HG03378 (cell line): ENCODE measurements around the gene MED12L.

ENCODE experiments used
- ATAC-seq: cut with Tn5 transposase; IDR thresholded peaks from one replicate; pipeline ENCODE4 v1.9.1; 2021; ENCODE audit warnings: mild to moderate bottlenecking, moderate library complexity; ENCODE audit not compliant: unreplicated experiment

Gene MED12L

GRCh38 chr3:151283907-151284461 is 198.5 kb downstream of the MED12L start:
- no peak for ATAC-seq

- no peak for ATAC-seq
Measured at GRCh38 chr3:151285940-151286339, 200.5 kb downstream of the MED12L start.

GRCh38 chr3:151289445-151289844 is 204.0 kb downstream of the MED12L start:
- no peak for ATAC-seq

- ATAC-seq = no peak
Measured at GRCh38 chr3:151290673-151291072, 205.2 kb downstream of the MED12L start.

- ATAC-seq = no peak
Measured at GRCh38 chr3:151293127-151293526, 207.7 kb downstream of the MED12L start.

GRCh38 chr3:151296226-151296625 is 210.8 kb downstream of the MED12L start:
- ATAC-seq = no peak

- no peak for ATAC-seq
Measured at GRCh38 chr3:151297429-151297828, 212.0 kb downstream of the MED12L start.

GRCh38 chr3:151299006-151299405 is 213.5 kb downstream of the MED12L start:
- ATAC-seq = no peak

- ATAC-seq = no peak
Measured at GRCh38 chr3:151300539-151300938, 215.1 kb downstream of the MED12L start.

GRCh38 chr3:151301787-151302186 is 216.3 kb downstream of the MED12L start:
- ATAC-seq = no peak

- no peak for ATAC-seq
Measured at GRCh38 chr3:151303751-151304150, 218.3 kb downstream of the MED12L start.

- no peak for ATAC-seq
Measured at GRCh38 chr3:151305060-151305774, 219.8 kb downstream of the MED12L start.

GRCh38 chr3:151305775-151306151 is 220.3 kb downstream of the MED12L start:
- ATAC-seq = no peak

- no peak for ATAC-seq
Measured at GRCh38 chr3:151306168-151306810, 220.8 kb downstream of the MED12L start.

- ATAC-seq = no peak
Measured at GRCh38 chr3:151307131-151307530, 221.7 kb downstream of the MED12L start.

- no peak for ATAC-seq
Measured at GRCh38 chr3:151307583-151308488, 222.4 kb downstream of the MED12L start.

- ATAC-seq = no peak
Measured at GRCh38 chr3:151309566-151309965, 224.1 kb downstream of the MED12L start.

- no peak for ATAC-seq
Measured at GRCh38 chr3:151312972-151313371, 227.5 kb downstream of the MED12L start.

GRCh38 chr3:151314137-151314536 is 228.7 kb downstream of the MED12L start:
- no peak for ATAC-seq

- no peak for ATAC-seq
Measured at GRCh38 chr3:151314593-151314992, 229.1 kb downstream of the MED12L start.

- no peak for ATAC-seq
Measured at GRCh38 chr3:151315136-151315535, 229.7 kb downstream of the MED12L start.
